Vagina (tissue), 2 donors: ENCODE measurements around the gene C1orf87.

Experiments
- POLR2A ChIP-seq, 2 donors: fragments of 450-650 bp; IDR thresholded peaks; one replicate each; pipeline ENCODE4 v1.6.1; 2017; ENCODE audit warnings: antibody characterized with exemption in 2 of 2, mild to moderate bottlenecking in 2 of 2, moderate library complexity in 2 of 2
- TF ChIP-seq, protein P1 (sequence below), 3 experiments: fragments of 450-650 bp in 2 of 3; fragments of 200-600 bp in 1 of 3; sonication (generic) in 1 of 3; IDR thresholded peaks; one replicate each; pipeline ENCODE4 v1.5.1; 2017 to 2019; ENCODE audit warnings: antibody characterized with exemption in 3 of 3, mild to moderate bottlenecking in 2 of 3, moderate library complexity in 2 of 3

DNA sequence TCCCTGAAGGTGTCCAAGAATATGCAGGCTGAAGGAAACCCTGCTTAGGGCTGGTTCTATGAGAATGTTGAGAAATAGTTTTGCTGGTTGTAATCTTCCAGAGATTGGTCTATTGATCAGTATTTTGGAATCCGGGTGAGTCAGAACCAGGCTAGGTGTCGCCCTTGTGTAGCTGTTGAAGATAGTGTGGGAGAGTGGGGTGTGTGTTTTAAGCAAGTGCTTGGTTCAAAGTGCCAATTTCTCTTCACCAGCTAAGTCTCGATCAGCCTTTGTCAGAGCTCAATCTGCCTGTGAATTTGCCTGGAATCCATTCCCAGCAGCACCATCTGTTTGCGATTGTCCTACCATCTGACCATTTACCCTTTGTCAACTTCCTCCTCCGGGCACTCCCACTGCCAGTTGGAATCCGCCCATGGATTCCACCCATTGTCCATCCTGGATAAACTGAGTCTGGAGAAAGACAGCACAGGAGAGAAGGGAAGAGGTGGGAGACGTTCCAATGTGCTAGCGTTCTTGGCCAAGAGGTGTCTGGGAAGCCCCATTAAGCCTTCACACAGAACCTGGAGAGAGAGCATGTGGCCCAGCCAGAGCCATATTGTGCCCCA is 87.6 kb downstream of the C1orf87 start:
- TF ChIP-seq, protein P1, sequence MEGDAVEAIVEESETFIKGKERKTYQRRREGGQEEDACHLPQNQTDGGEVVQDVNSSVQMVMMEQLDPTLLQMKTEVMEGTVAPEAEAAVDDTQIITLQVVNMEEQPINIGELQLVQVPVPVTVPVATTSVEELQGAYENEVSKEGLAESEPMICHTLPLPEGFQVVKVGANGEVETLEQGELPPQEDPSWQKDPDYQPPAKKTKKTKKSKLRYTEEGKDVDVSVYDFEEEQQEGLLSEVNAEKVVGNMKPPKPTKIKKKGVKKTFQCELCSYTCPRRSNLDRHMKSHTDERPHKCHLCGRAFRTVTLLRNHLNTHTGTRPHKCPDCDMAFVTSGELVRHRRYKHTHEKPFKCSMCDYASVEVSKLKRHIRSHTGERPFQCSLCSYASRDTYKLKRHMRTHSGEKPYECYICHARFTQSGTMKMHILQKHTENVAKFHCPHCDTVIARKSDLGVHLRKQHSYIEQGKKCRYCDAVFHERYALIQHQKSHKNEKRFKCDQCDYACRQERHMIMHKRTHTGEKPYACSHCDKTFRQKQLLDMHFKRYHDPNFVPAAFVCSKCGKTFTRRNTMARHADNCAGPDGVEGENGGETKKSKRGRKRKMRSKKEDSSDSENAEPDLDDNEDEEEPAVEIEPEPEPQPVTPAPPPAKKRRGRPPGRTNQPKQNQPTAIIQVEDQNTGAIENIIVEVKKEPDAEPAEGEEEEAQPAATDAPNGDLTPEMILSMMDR (IDR thresholded peaks at IDR 0.05) = no peak
- no peak for TF ChIP-seq POLR2A (IDR thresholded peaks at IDR 0.05)
